ENCODE measurements around the gene KRTAP22-1.

Gene KRTAP22-1

GRCh38 chr21:30600787-30601186, at the start of gene KRTAP22-1:
Gene KRTAP22-1 (plus strand): TSS chr21:30601087.
- no peak for DNase-seq

GRCh38 chr21:30552782-30553181, 48.1 kb upstream of the KRTAP22-1 start:
- no peak for DNase-seq

- DNase-seq, result no peak
Measured at GRCh38 chr21:30555095-30555494, 45.8 kb upstream of the KRTAP22-1 start.

GRCh38 chr21:30561264-30561895, 39.5 kb upstream of the KRTAP22-1 start, which contains the start of gene KRTAP19-7:
Gene KRTAP19-7 (minus strand): TSS chr21:30561314. CDS start chr21:30561289, 25 bp downstream.
- DNase-seq, result no peak

GRCh38 chr21:30561957-30562356, 38.9 kb upstream of the KRTAP22-1 start:
- no peak for DNase-seq

GRCh38 chr21:30563072-30563471, 37.8 kb upstream of the KRTAP22-1 start:
- DNase-seq, result no peak

- DNase-seq, result no peak
Measured at GRCh38 chr21:30563630-30564029, 37.3 kb upstream of the KRTAP22-1 start.

- DNase-seq, result no peak
Measured at GRCh38 chr21:30567617-30568016, 33.3 kb upstream of the KRTAP22-1 start.

GRCh38 chr21:30577766-30578165, 23.1 kb upstream of the KRTAP22-1 start:
- no peak for DNase-seq

- no peak for DNase-seq
Measured at GRCh38 chr21:30579346-30579745, 21.5 kb upstream of the KRTAP22-1 start.

GRCh38 chr21:30580132-30580531, 20.8 kb upstream of the KRTAP22-1 start:
- DNase-seq, result no peak

- no peak for DNase-seq
Measured at GRCh38 chr21:30582870-30583269, 18.0 kb upstream of the KRTAP22-1 start.

- no peak for DNase-seq
Measured at GRCh38 chr21:30590297-30590696, 10.6 kb upstream of the KRTAP22-1 start, which contains the start of gene KRTAP22-2. Gene KRTAP22-2 (minus strand): TSS chr21:30590397.

- DNase-seq, result no peak
Measured at GRCh38 chr21:30592140-30592539, 8.7 kb upstream of the KRTAP22-1 start, which contains the start of gene KRTAP6-3. Gene KRTAP6-3 (plus strand): TSS chr21:30592440. CDS start chr21:30592446, 6 bp downstream.

GRCh38 chr21:30598802-30599201, 2.1 kb upstream of the KRTAP22-1 start, which contains the start of gene KRTAP6-2:
Gene KRTAP6-2 (minus strand): TSS chr21:30598902. CDS start chr21:30598874, 28 bp downstream.
- no peak for DNase-seq

- DNase-seq, result no peak
Measured at GRCh38 chr21:30605968-30606367, 5.1 kb downstream of the KRTAP22-1 start.

GRCh38 chr21:30612132-30612531, 11.2 kb downstream of the KRTAP22-1 start:
- DNase-seq, result no peak

- DNase-seq, result no peak
Measured at GRCh38 chr21:30613836-30614235, 12.9 kb downstream of the KRTAP22-1 start, which contains the start of gene KRTAP6-1. Gene KRTAP6-1 (minus strand): TSS chr21:30613930. CDS start chr21:30613904, 26 bp downstream.

GRCh38 chr21:30615199-30615598, 14.3 kb downstream of the KRTAP22-1 start:
- DNase-seq, result no peak

GRCh38 chr21:30616125-30616524, 15.2 kb downstream of the KRTAP22-1 start, which contains the start of gene KRTAP20-1:
Gene KRTAP20-1 (plus strand): TSS chr21:30616425. CDS start chr21:30616455, 30 bp downstream.
- no peak for DNase-seq

GRCh38 chr21:30620080-30620479, 19.2 kb downstream of the KRTAP22-1 start:
- DNase-seq, result no peak

- no peak for DNase-seq
Measured at GRCh38 chr21:30620522-30620921, 19.6 kb downstream of the KRTAP22-1 start, which contains the start of gene KRTAP20-4. Gene KRTAP20-4 (plus strand): TSS chr21:30620627.

GRCh38 chr21:30623362-30623761, 22.5 kb downstream of the KRTAP22-1 start:
- no peak for DNase-seq

GRCh38 chr21:30625449-30626165, 24.7 kb downstream of the KRTAP22-1 start:
- no peak for DNase-seq
